ENCODE data around the gene FOXS1.
"Not testable (repeated sequence)": the region's sequence is repeated elsewhere in the genome, so short reads cannot be mapped to it uniquely, and the experiment has no call there.

Gene FOXS1

GRCh38 chr20:31840906-31841816 lies 4.2 kb downstream of the FOXS1 start:
- no peak for DNase-seq

DNA sequence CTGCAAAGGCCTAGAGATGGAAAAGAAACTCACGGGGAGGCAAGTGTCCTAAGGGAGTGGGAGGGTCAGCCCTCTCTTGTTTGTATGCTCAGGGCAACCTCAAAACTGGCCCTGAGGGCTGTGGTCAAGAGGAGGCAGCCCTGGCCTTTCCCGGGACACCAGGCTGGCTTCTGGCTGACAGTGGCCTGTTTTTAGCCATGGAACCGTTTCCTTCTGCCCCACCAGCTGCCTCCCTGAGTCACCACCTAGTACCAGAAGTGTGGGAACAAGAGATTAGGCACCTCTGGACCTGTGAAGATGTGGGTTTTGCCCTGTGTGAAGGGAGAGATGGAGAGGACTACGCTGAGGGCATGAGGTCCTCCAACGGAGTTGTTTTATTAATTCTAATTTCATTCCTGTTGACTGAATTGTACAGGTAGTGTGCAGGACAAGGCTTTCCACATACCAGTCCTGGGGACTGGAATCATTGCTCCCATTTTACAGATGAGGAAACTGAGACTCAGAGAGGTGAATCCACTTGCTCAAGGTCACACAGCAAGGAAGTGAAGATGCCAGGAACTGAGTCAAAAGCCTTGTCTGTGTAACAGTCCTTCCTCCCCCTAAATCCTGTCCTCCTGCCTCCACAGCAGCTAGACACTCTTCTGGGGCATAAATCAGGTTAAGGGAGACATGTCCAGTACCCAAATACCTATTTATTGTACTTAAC lies 5.5 kb downstream of the FOXS1 start:
- no peak for DNase-seq

- DNase-seq, result no peak
These were observed 6.6 kb downstream of the FOXS1 start for GRCh38 chr20:31838646-31839292.

DNA sequence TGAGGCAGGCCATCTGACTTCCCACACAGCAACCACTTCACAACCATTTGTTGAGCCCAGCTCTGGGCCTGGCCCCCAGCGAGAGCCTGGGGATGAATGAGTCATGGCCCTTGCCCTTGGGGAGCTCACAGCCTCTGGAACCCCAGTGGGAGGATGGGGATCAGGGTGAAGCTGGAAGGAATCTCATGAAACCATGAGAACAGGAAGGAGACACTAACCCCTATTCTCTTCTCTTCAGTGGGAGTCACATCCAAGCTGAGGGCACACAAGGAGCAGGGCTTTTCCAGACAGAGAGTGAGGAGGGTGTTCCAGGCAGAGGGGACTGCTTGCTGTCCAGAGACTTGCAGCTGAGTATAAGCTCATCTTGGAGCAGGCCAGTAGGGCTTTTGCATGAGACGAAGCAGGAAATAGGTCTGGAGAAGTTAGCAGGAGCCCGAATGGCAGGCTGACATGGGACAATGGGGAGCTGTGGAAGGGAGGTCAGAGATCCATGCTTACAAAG lies 7.5 kb downstream of the FOXS1 start:
- peak in 1 of 58 donors; percentile 3 for DNase-seq

- DNase-seq, result no peak
These were observed 8.4 kb downstream of the FOXS1 start for GRCh38 chr20:31836853-31837608.

DNA sequence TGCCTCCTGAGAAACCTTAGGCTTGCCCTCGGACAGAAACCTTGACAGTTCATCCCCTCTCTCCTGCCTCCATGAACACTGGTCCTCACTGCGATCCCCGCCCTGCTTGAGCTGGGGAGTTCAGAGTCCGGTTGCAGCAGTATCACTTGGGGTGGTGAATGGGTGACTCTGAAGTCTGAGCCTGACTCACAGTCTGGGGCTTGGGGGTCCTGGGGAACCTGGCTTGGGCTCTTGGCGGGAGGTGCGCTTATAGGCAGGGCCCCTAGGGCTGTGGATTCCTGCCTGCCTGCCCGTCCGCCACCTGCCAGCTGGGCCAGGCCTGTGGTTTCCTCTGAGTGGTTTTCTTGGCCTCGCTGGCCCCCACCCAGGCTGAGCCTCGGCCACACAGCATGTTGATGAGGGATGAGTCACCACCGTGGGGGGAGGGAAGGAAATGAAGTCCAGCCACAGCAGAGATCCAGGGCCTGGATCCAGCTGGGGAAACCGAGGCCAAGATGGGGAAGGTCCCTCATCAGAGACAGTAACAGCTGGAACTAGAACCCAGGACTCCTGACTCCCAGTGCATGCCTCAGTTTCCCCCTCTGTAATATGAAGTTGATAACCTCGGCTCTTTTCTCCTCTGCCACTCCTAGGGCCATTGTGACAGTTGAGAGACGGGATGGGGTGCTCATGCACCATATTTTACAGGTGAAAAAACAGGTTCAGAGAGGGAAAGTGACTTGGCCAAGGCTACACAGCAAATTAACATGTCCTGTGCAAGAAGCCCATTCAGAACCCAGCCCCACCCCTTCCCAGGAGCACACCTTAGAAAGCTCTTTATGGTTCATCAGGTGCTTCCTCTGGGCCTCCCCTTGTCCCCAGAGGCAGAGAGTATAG lies 9.2 kb downstream of the FOXS1 start:
- DNase-seq, result peak in 52 of 58 donors; percentile 6 to 81 (median 49)

GRCh38 chr20:31835554-31835953 lies 9.8 kb downstream of the FOXS1 start:
- DNase-seq, result no peak

DNA sequence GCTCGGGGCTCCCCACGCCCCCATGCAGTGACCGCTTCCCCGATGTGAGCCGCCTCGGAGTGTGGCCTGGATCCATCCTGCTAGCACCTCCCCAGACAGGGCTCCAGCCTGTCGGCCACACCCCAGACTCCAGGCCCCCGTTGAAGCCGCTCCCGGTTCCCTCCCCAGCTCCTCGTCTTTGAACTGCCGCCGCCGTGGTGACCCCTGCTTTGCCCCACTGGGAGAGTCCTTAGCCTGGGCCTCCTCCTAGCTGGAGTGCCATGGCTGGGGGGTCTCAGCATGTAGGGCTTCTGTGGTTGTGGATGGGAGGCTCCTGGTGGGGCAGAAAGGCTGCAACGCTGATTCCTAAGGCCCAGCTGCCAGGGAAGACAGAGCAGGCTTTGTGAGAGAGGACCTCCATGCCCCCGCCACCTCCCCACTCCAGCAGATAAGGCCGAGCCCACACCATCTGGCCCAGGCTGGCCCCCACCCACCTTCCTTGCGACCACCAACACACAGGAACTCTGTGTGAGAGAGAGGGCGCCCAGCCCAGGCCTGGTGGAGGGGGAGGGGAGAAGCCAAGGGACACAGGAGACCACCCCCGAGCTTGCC lies 11.4 kb downstream of the FOXS1 start:
- DNase-seq, result no peak

DNA sequence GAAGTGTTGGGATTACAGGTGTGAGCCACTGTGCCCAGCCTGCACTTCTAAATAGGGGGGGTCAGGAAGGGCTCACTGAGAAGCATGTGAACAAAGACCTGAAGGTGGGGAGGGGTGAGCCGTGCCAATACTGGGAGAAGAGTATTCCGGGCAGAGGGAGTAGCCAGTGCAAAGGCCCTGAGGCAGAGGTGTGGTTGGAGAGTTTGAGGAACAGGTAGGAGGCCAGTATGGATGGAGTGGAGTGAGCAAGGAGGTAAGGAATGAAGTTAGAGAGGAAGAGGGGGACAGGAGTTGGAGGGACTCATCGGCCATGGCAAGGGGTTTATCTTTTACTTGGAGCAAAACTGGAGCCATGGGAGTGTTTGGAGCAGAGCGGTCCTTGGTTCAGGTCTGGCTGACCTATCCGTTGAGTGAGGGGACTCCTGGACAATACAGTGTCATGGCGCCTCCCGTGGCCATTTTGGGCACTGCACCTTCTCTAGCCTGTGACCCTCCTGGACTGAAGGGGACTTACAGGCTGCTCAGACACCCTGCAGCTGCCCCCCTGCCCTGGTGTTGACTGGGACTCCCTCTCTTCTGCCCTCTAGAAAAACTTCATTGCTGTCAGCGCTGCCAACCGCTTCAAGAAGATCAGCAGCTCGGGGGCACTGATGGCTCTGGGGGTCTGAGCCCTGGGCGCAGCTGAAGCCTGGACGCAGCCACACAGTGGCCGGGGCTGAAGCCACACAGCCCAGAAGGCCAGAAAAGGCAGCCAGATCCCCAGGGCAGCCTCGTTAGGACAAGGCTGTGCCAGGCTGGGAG lies 12.1 kb downstream of the FOXS1 start:
- DNase-seq, result peak in 11 of 58 donors; percentile 1 to 55 (median 13)

GRCh38 chr20:31831771-31832306 lies 13.6 kb downstream of the FOXS1 start:
- DNase-seq, result no peak

DNA sequence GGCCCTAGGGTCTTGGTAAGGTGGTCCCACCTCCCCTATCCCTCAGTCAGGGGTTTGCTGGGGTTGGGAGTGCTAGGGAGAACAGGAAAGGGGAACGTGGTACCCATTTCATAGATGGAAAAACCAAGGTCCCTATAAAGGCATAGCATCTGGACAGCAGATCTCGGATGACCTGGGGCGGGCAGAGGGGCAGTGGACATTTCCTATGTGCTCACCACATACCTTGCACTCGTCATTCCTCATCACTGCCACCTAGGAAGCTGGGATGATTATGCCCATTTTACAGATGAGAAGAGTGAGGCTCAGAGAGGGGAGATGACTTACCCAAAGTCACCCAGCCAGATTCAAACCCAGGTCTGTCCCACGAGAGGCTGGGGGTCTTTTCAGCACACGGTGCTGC lies 14.2 kb downstream of the FOXS1 start:
- no peak for DNase-seq

DNA sequence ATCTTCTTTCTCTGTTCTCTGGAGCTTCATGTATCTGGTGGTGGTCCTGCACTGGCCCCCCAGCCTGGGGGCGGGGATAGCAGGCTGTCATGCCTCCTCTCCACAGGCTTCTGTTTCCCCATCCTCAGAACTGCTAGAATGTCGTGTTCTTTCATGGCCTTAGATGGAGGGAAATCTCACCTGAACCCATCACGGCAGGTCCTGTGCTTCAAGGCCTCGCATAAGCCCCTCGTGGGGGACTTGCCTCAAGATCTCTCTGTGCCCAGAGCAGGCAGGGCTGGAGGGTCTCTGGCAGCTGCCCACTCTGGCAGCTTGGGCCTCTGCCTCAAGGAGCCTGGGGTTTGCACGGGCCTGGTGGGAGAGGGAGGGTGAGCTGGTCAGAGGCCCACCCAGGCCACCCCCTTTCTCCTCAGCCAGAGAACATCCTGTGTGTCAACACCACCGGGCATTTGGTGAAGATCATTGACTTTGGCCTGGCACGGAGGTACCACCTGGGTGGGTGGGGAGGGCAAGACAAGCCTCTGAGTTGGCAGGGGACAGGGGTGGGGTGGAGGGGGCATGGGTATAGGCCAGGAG lies 14.9 kb downstream of the FOXS1 start:
- no peak for DNase-seq

GRCh38 chr20:31829731-31830130 lies 15.7 kb downstream of the FOXS1 start:
- DNase-seq, result no peak

DNA sequence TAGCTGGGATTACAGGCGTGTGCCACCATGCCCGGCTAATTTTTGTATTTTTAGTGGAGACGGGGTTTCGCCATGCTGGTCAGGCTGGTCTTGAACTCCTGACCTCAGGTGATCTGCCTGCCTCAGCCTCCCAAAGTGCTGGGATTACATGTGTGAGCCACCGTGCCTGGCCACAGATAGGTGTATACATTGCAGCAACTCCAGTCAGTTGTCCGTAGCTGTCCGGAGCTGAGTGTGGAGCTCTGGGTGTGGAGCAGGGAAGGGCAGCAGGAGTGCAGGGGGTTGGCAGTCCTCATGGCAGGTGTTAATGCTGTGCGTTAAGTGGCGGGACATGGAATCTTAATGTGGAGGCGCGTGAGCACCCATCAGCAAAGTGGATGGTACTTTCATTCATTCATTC lies 17.4 kb downstream of the FOXS1 start:
- DNase-seq, result not testable (repeated sequence)

DNA sequence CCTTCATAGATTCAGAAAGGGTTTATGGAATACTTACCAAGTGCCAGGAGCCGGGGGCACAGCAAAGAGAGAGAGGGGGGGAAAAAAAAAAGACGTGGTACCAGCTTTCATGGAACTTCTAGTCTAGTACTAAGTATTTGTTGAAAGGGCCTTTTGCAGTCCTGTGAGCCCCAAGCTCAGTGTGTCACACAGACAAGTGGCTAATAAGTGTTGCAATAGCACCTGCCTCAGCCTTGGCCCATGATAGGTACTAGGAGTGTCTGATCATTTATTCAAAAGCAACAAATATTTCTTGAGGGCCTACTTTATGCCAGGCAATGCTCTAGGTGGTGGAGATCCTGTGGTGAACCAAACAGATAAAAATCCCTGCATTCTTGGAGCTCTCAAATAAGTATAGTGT lies 18.3 kb downstream of the FOXS1 start:
- no peak for DNase-seq

DNA sequence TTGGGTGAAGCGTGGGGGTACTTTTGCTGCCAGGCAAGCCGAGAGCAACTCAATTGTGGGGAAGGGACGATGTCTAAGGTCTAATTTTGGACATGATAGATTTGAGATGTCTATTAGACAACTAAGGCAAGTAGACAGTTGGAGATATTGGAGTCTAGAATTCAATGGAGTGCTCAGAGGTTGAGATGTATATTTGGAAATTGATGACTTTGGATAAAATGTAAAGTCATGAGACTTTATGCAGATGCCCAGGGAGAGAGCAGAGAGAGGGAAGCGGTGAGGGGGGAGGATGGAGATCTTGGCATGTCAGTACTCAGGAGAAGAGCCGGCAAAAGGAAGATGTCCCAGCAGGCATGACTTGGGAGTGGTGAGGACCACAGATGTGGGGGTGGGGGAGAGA lies 19.3 kb downstream of the FOXS1 start:
- no peak for DNase-seq

- DNase-seq, result no peak
These were observed 20.7 kb downstream of the FOXS1 start for GRCh38 chr20:31824554-31825313.
